HEK293T (cell line): ENCODE results near the gene LENG8.

Source experiments
- BHLHE40 ChIP-seq: fragments of 450-650 bp; IDR thresholded peaks from 2 replicates; pipeline ENCODE4 v1.6.1; 2016; ENCODE audit warnings: mild to moderate bottlenecking, moderate library complexity, borderline replicate concordance
- LEF1 ChIP-seq: fragments of 450-650 bp; IDR thresholded peaks from 2 replicates; pipeline ENCODE4 v1.6.1; 2017; ENCODE audit warnings: mild to moderate bottlenecking, borderline replicate concordance
- PKNOX1 ChIP-seq: fragments of 450-650 bp; IDR thresholded peaks from 2 replicates; pipeline ENCODE4 v1.6.1; 2016
- SP1 ChIP-seq: fragments of 450-650 bp; IDR thresholded peaks from 2 replicates; pipeline ENCODE4 v1.6.1; 2017

- TF ChIP-seq BHLHE40 (no peak), PKNOX1 (no peak), LEF1 (no peak), SP1 (no peak)
Observed at GRCh38 chr19:54480051-54480450, 31.1 kb downstream of the LENG8 start.
